Keratinocyte (primary cell): ENCODE data around the gene EPYC. TPM values are rescaled to one million over a fixed set of nuclear protein-coding genes. Genes with fewer than 3 reads are reported as not detected.

Experiments used
- DNase-seq: peaks from one replicate; pipeline ENCODE4 v3.0.0-alpha.2; 2011; ENCODE audit warnings: low read depth, missing footprints, low spot score
- FAIRE-seq: peaks from 2 replicates; lab custom pipeline; 2011; peaks lifted over from hg19 to GRCh38; lab: Jason Lieb, UNC
- H2AFZ ChIP-seq: 2 replicates; pipeline ENCODE4 v1.6.0; 2012; ENCODE audit warnings: low read length, control low read depth, inconsistent platforms; ENCODE audit not compliant: control insufficient read depth
- H3K27ac ChIP-seq: 2 replicates; pipeline ENCODE4 v1.5.1; 2011; ENCODE audit warnings: low read length; ENCODE audit not compliant: control insufficient read depth, insufficient read depth
- H3K27me3 ChIP-seq: 3 replicates; pipeline ENCODE4 v1.6.0; 2011; ENCODE audit warnings: low read length; ENCODE audit not compliant: control insufficient read depth, insufficient read depth; ENCODE audit errors: extremely low read depth
- H3K36me3 ChIP-seq, 2 experiments: 2 replicates in 1 of 2; 3 replicates in 1 of 2; pipeline ENCODE4 v1.5.1; 2011; ENCODE audit warnings: low read length in 2 of 2, mild to moderate bottlenecking in 1 of 2; ENCODE audit not compliant: control insufficient read depth in 2 of 2, insufficient read depth in 2 of 2; ENCODE audit errors: extremely low read depth in 1 of 2
- H3K4me1 ChIP-seq: 3 replicates; pipeline ENCODE4 v1.5.1; 2011; ENCODE audit warnings: low read length; ENCODE audit not compliant: control insufficient read depth, insufficient read depth; ENCODE audit errors: extremely low read depth
- H3K4me2 ChIP-seq: 3 replicates; pipeline ENCODE4 v1.6.0; 2011; ENCODE audit warnings: low read depth, low read length; ENCODE audit not compliant: control insufficient read depth, insufficient read depth; ENCODE audit errors: extremely low read depth
- H3K4me3 ChIP-seq, 3 experiments: fragments of 200-600 bp in 1 of 3; sonication (generic) in 1 of 3; 2 replicates in 2 of 3; 3 replicates in 1 of 3; pipeline ENCODE4 v1.5.1; 2011 to 2016; ENCODE audit warnings: low read length in 3 of 3, mild to moderate bottlenecking in 3 of 3, control low read depth in 2 of 3, inconsistent platforms in 1 of 3, low read depth in 1 of 3, mixed read lengths in 1 of 3, mixed run types in 1 of 3, moderate library complexity in 1 of 3; ENCODE audit not compliant: control insufficient read depth in 2 of 3, insufficient read depth in 2 of 3; ENCODE audit errors: extremely low read depth in 1 of 3
- H3K79me2 ChIP-seq: 2 replicates; pipeline ENCODE4 v1.6.0; 2012; ENCODE audit warnings: low read length; ENCODE audit not compliant: control insufficient read depth, insufficient read depth
- H3K9ac ChIP-seq: 3 replicates; pipeline ENCODE4 v1.6.0; 2011; ENCODE audit warnings: low read length; ENCODE audit not compliant: control insufficient read depth, insufficient read depth; ENCODE audit errors: extremely low read depth
- H3K9me1 ChIP-seq: 3 replicates; pipeline ENCODE4 v1.6.0; 2011; ENCODE audit warnings: low read length; ENCODE audit not compliant: control insufficient read depth, insufficient read depth; ENCODE audit errors: extremely low read depth
- H3K9me3 ChIP-seq: 2 replicates; pipeline ENCODE4 v1.5.1; 2012; ENCODE audit warnings: low read depth, low read length; ENCODE audit not compliant: control insufficient read depth
- H4K20me1 ChIP-seq: 3 replicates; pipeline ENCODE4 v1.6.0; 2011; ENCODE audit warnings: low read length; ENCODE audit not compliant: control insufficient read depth, insufficient read depth; ENCODE audit errors: extremely low read depth
- EZH2 ChIP-seq: IDR thresholded peaks from one replicate; pipeline ENCODE4 v1.6.1; 2012; ENCODE audit warnings: inconsistent platforms, mild to moderate bottlenecking, low read length, moderate library complexity
- dilution Hi-C: fragments of 300-500 bp; cut with MboI; formaldehyde crosslinking; loops from one replicate; pipeline ENCODE4 v1.7.0; 2020; ENCODE audit warnings: low sequenced_read_pairs; ENCODE audit not compliant: extremely low pct_ligation_motif_present
- polyA plus RNA-seq, 5 experiments: library from polyadenylated mRNA; depleted of rRNA in 3 of 5; stranded (reverse) in 3 of 5; stranded (forward) in 1 of 5; unstranded in 1 of 5; fragments of >200 nt; gene quantifications; 1 replicate in 1 of 5; 2 replicates in 3 of 5; 3 replicates in 1 of 5; pipeline versions ENCODE4 v1.2.1 to v1.2.3, GENCODE V29; 2011 to 2012; ENCODE audit warnings: missing spikeins in 2 of 5, low read depth in 1 of 5, low replicate concordance in 1 of 5
- TF ChIP-seq, protein P1 (sequence below), 3 experiments: IDR thresholded peaks in 1 of 3; conservative IDR thresholded peaks in 1 of 3; optimal IDR thresholded peaks in 1 of 3; 2 replicates in 2 of 3; 3 replicates in 1 of 3; pipeline versions ENCODE3 to v1.5.1; 2011; ENCODE audit warnings: low read length in 3 of 3, mild to moderate bottlenecking in 3 of 3, moderate library complexity in 2 of 3, control low read depth in 1 of 3, inconsistent platforms in 1 of 3; ENCODE audit not compliant: insufficient read depth in 2 of 3; ENCODE audit errors: extremely low read depth in 1 of 3

The EPYC gene
- polyA plus RNA-seq, 1 donor (not counting 4 experiments of a cell fraction or from before 2014, with no cell fraction given), result not detected

DNA sequence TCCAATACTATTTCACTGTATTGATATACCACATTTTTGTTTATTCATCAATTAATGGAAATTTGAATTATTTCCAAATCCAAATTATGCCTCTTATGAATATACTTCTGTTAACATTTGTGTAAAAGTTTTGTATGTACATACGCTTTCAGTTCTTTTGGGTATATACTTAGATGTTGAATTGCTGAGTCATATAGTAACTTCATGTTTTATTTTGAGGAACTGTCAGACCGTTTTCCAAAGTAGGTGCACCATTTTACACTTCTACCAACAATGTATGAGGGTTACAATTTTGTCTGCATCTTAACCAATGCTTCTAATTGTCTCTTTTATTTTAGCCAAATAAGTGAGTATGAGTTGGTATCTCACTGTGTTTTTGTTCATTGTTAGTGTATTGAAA, 39.6 kb downstream of the EPYC start:
- no peak overlapping the region for H3K27ac ChIP-seq
- no peaks in the 10 kb centered on the region for H3K36me3 ChIP-seq
- no peak overlapping the region for H2AFZ ChIP-seq
- TF ChIP-seq EZH2, result no peak
- TF ChIP-seq, protein P1, sequence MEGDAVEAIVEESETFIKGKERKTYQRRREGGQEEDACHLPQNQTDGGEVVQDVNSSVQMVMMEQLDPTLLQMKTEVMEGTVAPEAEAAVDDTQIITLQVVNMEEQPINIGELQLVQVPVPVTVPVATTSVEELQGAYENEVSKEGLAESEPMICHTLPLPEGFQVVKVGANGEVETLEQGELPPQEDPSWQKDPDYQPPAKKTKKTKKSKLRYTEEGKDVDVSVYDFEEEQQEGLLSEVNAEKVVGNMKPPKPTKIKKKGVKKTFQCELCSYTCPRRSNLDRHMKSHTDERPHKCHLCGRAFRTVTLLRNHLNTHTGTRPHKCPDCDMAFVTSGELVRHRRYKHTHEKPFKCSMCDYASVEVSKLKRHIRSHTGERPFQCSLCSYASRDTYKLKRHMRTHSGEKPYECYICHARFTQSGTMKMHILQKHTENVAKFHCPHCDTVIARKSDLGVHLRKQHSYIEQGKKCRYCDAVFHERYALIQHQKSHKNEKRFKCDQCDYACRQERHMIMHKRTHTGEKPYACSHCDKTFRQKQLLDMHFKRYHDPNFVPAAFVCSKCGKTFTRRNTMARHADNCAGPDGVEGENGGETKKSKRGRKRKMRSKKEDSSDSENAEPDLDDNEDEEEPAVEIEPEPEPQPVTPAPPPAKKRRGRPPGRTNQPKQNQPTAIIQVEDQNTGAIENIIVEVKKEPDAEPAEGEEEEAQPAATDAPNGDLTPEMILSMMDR (optimal IDR thresholded peaks at IDR 0.05 in 1 of 3, IDR thresholded peaks at IDR 0.05 in 1 of 3, conservative IDR thresholded peaks at IDR 0.05 in 1 of 3; ENCODE audit: extremely low read depth in 1 of 3, insufficient read depth in 2 of 3, low read length in 3 of 3), result no peak
- H3K4me3 ChIP-seq, result no peak overlapping the region
- no peaks in the 10 kb centered on the region for H4K20me1 ChIP-seq
- DNase-seq (no peak), FAIRE-seq (no peak)
- H3K79me2 ChIP-seq, result no peaks in the 10 kb centered on the region
- H3K9me1 ChIP-seq, result no peaks in the 10 kb centered on the region
- H3K27me3 ChIP-seq, result no peaks in the 10 kb centered on the region
- no peak overlapping the region for H3K9ac ChIP-seq
- H3K9me3 ChIP-seq, result no peaks in the 10 kb centered on the region
- no peak overlapping the region for H3K4me2 ChIP-seq
- dilution Hi-C loops, result no loop called here
- no peaks in the 10 kb centered on the region for H3K4me1 ChIP-seq

DNA sequence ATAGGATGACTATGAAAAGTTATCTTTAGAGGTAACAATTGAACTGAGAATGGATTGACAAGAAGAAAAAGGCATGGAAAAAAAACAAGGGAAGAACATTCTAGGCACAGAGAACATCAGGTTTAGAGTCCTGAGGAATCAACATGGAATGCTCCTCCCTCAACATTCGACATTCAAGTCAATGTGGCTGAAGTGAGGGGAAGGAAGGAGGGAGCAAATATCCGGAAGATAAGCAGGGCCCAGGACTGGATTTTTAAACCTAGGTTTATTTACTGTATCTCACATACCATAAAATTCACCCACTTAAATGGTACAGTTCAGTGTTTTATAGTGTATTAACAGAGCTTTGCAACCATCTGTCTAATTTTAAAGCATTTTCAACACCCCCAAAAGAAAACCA, 40.2 kb downstream of the EPYC start:
- FAIRE-seq, result no peak
- Histone ChIP-seq H3K4me2 (no peak overlapping the region), H3K9ac (no peak overlapping the region), H4K20me1 (no peaks in the 10 kb centered on the region), H3K4me3 (no peak overlapping the region), H3K36me3 (no peaks in the 10 kb centered on the region), H3K27me3 (no peaks in the 10 kb centered on the region), H3K79me2 (no peaks in the 10 kb centered on the region), H3K9me3 (no peaks in the 10 kb centered on the region), H2AFZ (no peak overlapping the region), H3K27ac (no peak overlapping the region), H3K4me1 (no peaks in the 10 kb centered on the region), H3K9me1 (no peaks in the 10 kb centered on the region)
- TF ChIP-seq, protein P1 (optimal IDR thresholded peaks at IDR 0.05 in 1 of 3, IDR thresholded peaks at IDR 0.05 in 1 of 3, conservative IDR thresholded peaks at IDR 0.05 in 1 of 3; ENCODE audit: extremely low read depth in 1 of 3, insufficient read depth in 2 of 3, low read length in 3 of 3), result no peak
- TF ChIP-seq EZH2, result no peak
- dilution Hi-C loops, result no loop called here
- DNase-seq, result no peak
